GM23338 (cell line): ENCODE results near the gene NNT. TPM values are rescaled to one million over a fixed set of nuclear protein-coding genes. Genes with fewer than 3 reads are reported as not detected.

Source experiments
- ATAC-seq: fragments of 200-7000 bp; cut with Tn5 transposase; 3 replicates; pipeline ENCODE4 v1.9.1; 2020
- DNase-seq: peaks from one replicate; pipeline ENCODE4 v3.0.0-alpha.2; 2015; ENCODE audit warnings: low spot score
- H2AFZ ChIP-seq: fragments of 200-600 bp; sonication (generic); 2 replicates; pipeline ENCODE4 v1.8.0; 2016; ENCODE audit warnings: antibody characterized with exemption, mild to moderate bottlenecking, moderate library complexity
- H3F3A ChIP-seq: fragments of 200-600 bp; sonication (generic); replicated peaks from 2 replicates; pipeline ENCODE4 v1.8.0; 2017; ENCODE audit warnings: antibody characterized with exemption, mixed run types, low read depth
- H3K27ac ChIP-seq: fragments of 200-600 bp; sonication (generic); 2 replicates; pipeline ENCODE4 v1.6.1; 2016; ENCODE audit warnings: low read depth
- H3K27me3 ChIP-seq: fragments of 200-600 bp; sonication (generic); 2 replicates; pipeline ENCODE4 v1.8.0; 2016; ENCODE audit warnings: mild to moderate bottlenecking, mixed run types, moderate library complexity; ENCODE audit not compliant: insufficient read depth
- H3K36me3 ChIP-seq: fragments of 200-600 bp; sonication (generic); 2 replicates; pipeline ENCODE4 v1.8.0; 2016; ENCODE audit warnings: mild to moderate bottlenecking; ENCODE audit not compliant: insufficient read depth
- H3K4me1 ChIP-seq: fragments of 200-600 bp; sonication (generic); 2 replicates; pipeline ENCODE4 v1.8.0; 2016; ENCODE audit warnings: mild to moderate bottlenecking, moderate library complexity; ENCODE audit not compliant: insufficient read depth
- H3K4me2 ChIP-seq: fragments of 200-600 bp; sonication (generic); 2 replicates; pipeline ENCODE4 v1.7.1; 2017; ENCODE audit warnings: mixed run types
- H3K4me3 ChIP-seq: fragments of 200-600 bp; sonication (generic); 2 replicates; pipeline ENCODE4 v1.6.1; 2016; ENCODE audit warnings: mixed run types
- H3K79me2 ChIP-seq: fragments of 200-600 bp; sonication (generic); replicated peaks from 2 replicates; pipeline ENCODE4 v1.8.0; 2017; ENCODE audit warnings: mild to moderate bottlenecking; ENCODE audit not compliant: insufficient read depth
- H3K9me2 ChIP-seq: fragments of 200-600 bp; sonication (generic); 2 replicates; pipeline ENCODE4 v1.8.0; 2017; ENCODE audit not compliant: insufficient read depth
- H4K20me1 ChIP-seq: fragments of 200-600 bp; sonication (generic); replicated peaks from 2 replicates; pipeline ENCODE4 v1.8.0; 2017; ENCODE audit warnings: mild to moderate bottlenecking; ENCODE audit not compliant: insufficient read depth
- H3K27ac Mint-ChIP-seq: 2 replicates; pipeline ENCODE4 v1.8.0; 2020; ENCODE audit warnings: inconsistent platforms, mild to moderate bottlenecking, moderate library complexity, mixed read lengths
- H3K27me3 Mint-ChIP-seq: 3 replicates; pipeline ENCODE4 v1.8.0; 2022; ENCODE audit warnings: low read depth, mild to moderate bottlenecking, moderate library complexity, mixed read lengths, inconsistent platforms; ENCODE audit not compliant: insufficient read depth, poor library complexity
- H3K36me3 Mint-ChIP-seq: 3 replicates; pipeline ENCODE4 v1.8.0; 2021; ENCODE audit warnings: low read depth, mild to moderate bottlenecking, inconsistent platforms, moderate library complexity, mixed read lengths
- H3K4me1 Mint-ChIP-seq: 3 replicates; pipeline ENCODE4 v1.8.0; 2020; ENCODE audit warnings: mild to moderate bottlenecking, inconsistent platforms, mixed read lengths
- H3K4me3 Mint-ChIP-seq: 3 replicates; pipeline ENCODE4 v1.8.0; 2021; ENCODE audit warnings: moderate library complexity, mild to moderate bottlenecking, inconsistent platforms, mixed read lengths
- H3K9me3 Mint-ChIP-seq: 3 replicates; pipeline ENCODE4 v1.8.0; 2020; ENCODE audit warnings: moderate library complexity, mild to moderate bottlenecking, inconsistent platforms, mixed read lengths
- EZH2phosphoT487 ChIP-seq: fragments of 200-600 bp; sonication (generic); IDR thresholded peaks from one replicate; pipeline ENCODE4 v1.8.1; 2018; ENCODE audit warnings: antibody characterized with exemption; ENCODE audit not compliant: unreplicated experiment
- JUNB ChIP-seq: IDR thresholded peaks from one replicate; pipeline ENCODE4 v1.6.1; 2016; ENCODE audit warnings: antibody characterized with exemption; ENCODE audit not compliant: unreplicated experiment
- NANOG ChIP-seq: IDR thresholded peaks from 2 replicates; pipeline ENCODE4 v1.6.1; 2016; ENCODE audit warnings: antibody characterized with exemption, borderline replicate concordance
- STAT1 ChIP-seq: IDR thresholded peaks from one replicate; pipeline ENCODE4 v1.6.1; 2016; ENCODE audit warnings: antibody characterized with exemption; ENCODE audit not compliant: unreplicated experiment
- ZNF114 ChIP-seq: fragments of 250-450 bp; sonication (Bioruptor Pico); IDR thresholded peaks from 2 replicates; pipeline ENCODE4 v1.5.0; 2020; ENCODE audit warnings: mild to moderate bottlenecking, moderate library complexity
- polyA plus RNA-seq: library from polyadenylated mRNA; unstranded; fragments of >200 nt; fragmentation: Nextera tagmentation; extraction: Ambion mirVana; gene quantifications from 2 replicates; pipeline ENCODE4 v1.2.1, GENCODE V29; 2016
- total RNA-seq: library from RNA; depleted of rRNA; stranded (reverse); fragments of >200 nt; shearing (Covaris generic); gene quantifications from 2 replicates; pipeline ENCODE4 v1.2.3, GENCODE V29; 2014
- TF ChIP-seq, protein P1 (sequence below): IDR thresholded peaks from 2 replicates; pipeline ENCODE4 v1.6.1; 2016; ENCODE audit warnings: antibody characterized with exemption
- TF ChIP-seq, protein P2 (sequence below): IDR thresholded peaks from one replicate; pipeline ENCODE4 v1.6.1; 2018; ENCODE audit warnings: antibody characterized with exemption; ENCODE audit not compliant: unreplicated experiment
- TF ChIP-seq, protein P3 (sequence below), 2 experiments: fragments of 200-600 bp in 1 of 2; sonication (generic) in 1 of 2; conservative IDR thresholded peaks; 2 replicates each; pipeline versions ENCODE4 v1.5.1 to v1.6.1; 2016 to 2017; ENCODE audit warnings: antibody characterized with exemption in 2 of 2, low read depth in 2 of 2, mild to moderate bottlenecking in 2 of 2, moderate library complexity in 1 of 2

Gene NNT
- total and polyA plus RNA-seq, 2 experiments from 2014 or later: 10.8 to 15.9 TPM

GRCh38 chr5:43615445-43616184, 12.6 kb downstream of the NNT start (continued):
- TF ChIP-seq, protein P1, sequence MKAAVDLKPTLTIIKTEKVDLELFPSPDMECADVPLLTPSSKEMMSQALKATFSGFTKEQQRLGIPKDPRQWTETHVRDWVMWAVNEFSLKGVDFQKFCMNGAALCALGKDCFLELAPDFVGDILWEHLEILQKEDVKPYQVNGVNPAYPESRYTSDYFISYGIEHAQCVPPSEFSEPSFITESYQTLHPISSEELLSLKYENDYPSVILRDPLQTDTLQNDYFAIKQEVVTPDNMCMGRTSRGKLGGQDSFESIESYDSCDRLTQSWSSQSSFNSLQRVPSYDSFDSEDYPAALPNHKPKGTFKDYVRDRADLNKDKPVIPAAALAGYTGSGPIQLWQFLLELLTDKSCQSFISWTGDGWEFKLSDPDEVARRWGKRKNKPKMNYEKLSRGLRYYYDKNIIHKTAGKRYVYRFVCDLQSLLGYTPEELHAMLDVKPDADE: no peak
- TF ChIP-seq ZNF114 (CRISPR knock-in tag) (no peak), EZH2phosphoT487 (no peak), JUNB (no peak)
- TF ChIP-seq, protein P2, sequence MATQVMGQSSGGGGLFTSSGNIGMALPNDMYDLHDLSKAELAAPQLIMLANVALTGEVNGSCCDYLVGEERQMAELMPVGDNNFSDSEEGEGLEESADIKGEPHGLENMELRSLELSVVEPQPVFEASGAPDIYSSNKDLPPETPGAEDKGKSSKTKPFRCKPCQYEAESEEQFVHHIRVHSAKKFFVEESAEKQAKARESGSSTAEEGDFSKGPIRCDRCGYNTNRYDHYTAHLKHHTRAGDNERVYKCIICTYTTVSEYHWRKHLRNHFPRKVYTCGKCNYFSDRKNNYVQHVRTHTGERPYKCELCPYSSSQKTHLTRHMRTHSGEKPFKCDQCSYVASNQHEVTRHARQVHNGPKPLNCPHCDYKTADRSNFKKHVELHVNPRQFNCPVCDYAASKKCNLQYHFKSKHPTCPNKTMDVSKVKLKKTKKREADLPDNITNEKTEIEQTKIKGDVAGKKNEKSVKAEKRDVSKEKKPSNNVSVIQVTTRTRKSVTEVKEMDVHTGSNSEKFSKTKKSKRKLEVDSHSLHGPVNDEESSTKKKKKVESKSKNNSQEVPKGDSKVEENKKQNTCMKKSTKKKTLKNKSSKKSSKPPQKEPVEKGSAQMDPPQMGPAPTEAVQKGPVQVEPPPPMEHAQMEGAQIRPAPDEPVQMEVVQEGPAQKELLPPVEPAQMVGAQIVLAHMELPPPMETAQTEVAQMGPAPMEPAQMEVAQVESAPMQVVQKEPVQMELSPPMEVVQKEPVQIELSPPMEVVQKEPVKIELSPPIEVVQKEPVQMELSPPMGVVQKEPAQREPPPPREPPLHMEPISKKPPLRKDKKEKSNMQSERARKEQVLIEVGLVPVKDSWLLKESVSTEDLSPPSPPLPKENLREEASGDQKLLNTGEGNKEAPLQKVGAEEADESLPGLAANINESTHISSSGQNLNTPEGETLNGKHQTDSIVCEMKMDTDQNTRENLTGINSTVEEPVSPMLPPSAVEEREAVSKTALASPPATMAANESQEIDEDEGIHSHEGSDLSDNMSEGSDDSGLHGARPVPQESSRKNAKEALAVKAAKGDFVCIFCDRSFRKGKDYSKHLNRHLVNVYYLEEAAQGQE: no peak

DNA sequence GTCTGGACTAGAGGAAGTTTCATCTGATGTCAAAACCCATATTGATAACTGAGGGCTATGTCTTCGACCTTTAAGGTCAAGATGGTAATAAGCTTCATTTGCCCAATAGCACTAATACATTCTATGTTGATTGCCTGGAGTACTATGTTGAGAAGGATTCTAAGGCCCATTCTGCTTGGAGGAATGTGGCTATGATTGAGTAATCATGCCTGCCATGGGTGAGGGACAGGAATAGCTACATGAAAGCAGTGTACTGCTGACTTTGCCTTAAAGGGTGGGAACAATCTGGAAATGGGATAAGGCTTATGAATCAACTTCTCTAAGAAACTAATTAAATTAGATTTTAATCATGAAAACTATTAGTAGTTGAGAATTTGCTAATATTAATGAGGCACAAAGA, 13.6 kb downstream of the NNT start:
- H3K79me2 ChIP-seq: no peaks in the 10 kb centered on the region
- DNase-seq (no peak), ATAC-seq (no peak)
- peaks cover 4% of the 10 kb centered on the region for H3K4me1 Mint-ChIP-seq
- no peak overlapping the region for H3K27ac ChIP-seq
- no peaks in the 10 kb centered on the region for H3K36me3 ChIP-seq
- no peaks in the 10 kb centered on the region for H3K4me1 ChIP-seq
- H3K4me3 Mint-ChIP-seq: no peak overlapping the region
- H3K27me3 ChIP-seq: no peaks in the 10 kb centered on the region
- H2AFZ ChIP-seq: no peak overlapping the region
- no peak overlapping the region for H3K4me3 ChIP-seq
- H3K9me3 Mint-ChIP-seq: no peaks in the 10 kb centered on the region
- no peak overlapping the region for H3K27ac Mint-ChIP-seq
- no peaks in the 10 kb centered on the region; the same call in 2 of the 3 replicates for H3K36me3 Mint-ChIP-seq
- H3K27me3 Mint-ChIP-seq: peaks cover under 1% of the 10 kb centered on the region
- H3K4me2 ChIP-seq: no peak overlapping the region
- H3F3A ChIP-seq: no peaks in the 10 kb centered on the region
- H4K20me1 ChIP-seq: no peaks in the 10 kb centered on the region
- H3K9me2 ChIP-seq: no peaks in the 10 kb centered on the region
- TF ChIP-seq, protein P3, sequence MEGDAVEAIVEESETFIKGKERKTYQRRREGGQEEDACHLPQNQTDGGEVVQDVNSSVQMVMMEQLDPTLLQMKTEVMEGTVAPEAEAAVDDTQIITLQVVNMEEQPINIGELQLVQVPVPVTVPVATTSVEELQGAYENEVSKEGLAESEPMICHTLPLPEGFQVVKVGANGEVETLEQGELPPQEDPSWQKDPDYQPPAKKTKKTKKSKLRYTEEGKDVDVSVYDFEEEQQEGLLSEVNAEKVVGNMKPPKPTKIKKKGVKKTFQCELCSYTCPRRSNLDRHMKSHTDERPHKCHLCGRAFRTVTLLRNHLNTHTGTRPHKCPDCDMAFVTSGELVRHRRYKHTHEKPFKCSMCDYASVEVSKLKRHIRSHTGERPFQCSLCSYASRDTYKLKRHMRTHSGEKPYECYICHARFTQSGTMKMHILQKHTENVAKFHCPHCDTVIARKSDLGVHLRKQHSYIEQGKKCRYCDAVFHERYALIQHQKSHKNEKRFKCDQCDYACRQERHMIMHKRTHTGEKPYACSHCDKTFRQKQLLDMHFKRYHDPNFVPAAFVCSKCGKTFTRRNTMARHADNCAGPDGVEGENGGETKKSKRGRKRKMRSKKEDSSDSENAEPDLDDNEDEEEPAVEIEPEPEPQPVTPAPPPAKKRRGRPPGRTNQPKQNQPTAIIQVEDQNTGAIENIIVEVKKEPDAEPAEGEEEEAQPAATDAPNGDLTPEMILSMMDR (conservative IDR thresholded peaks at IDR 0.05; ENCODE audit: low read depth in 2 of 2): no peak
- TF ChIP-seq STAT1: no peak
- no peak for TF ChIP-seq ZNF114 (CRISPR knock-in tag)
- no peak for TF ChIP-seq EZH2phosphoT487
- TF ChIP-seq, protein P2: no peak
- TF ChIP-seq NANOG: no peak
- TF ChIP-seq, protein P1: no peak
